ENCODE results near the gene RAB6A.

DNA sequence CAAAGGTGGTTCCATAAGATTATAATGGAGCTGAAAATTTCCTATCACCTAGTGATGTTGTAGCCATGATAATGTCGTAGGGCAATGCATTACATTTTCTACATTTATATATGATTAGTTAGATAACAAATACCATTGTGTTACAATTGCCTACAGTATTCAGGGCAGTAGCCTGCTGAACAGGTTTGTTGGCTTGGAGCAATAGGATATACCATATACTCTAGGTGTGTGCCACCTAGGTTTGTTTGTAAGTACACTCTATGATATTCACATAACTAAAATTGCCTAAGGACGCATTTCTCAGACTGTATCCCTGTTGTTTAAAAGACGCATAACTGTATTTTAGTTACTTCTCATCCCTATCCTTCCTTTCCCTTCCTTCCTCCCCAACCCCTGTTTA is 100.9 kb downstream of the RAB6A start:
- TF ChIP-seq, protein P1, sequence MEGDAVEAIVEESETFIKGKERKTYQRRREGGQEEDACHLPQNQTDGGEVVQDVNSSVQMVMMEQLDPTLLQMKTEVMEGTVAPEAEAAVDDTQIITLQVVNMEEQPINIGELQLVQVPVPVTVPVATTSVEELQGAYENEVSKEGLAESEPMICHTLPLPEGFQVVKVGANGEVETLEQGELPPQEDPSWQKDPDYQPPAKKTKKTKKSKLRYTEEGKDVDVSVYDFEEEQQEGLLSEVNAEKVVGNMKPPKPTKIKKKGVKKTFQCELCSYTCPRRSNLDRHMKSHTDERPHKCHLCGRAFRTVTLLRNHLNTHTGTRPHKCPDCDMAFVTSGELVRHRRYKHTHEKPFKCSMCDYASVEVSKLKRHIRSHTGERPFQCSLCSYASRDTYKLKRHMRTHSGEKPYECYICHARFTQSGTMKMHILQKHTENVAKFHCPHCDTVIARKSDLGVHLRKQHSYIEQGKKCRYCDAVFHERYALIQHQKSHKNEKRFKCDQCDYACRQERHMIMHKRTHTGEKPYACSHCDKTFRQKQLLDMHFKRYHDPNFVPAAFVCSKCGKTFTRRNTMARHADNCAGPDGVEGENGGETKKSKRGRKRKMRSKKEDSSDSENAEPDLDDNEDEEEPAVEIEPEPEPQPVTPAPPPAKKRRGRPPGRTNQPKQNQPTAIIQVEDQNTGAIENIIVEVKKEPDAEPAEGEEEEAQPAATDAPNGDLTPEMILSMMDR (IDR thresholded peaks at IDR 0.05): no peak
- no peak for TF ChIP-seq POLR2A (IDR thresholded peaks at IDR 0.05)
